GM19043 (cell line): Measurements from ENCODE around the gene MLYCD.

ENCODE experiments used
- ATAC-seq: cut with Tn5 transposase; IDR thresholded peaks from one replicate; pipeline ENCODE4 v1.9.1; 2021; ENCODE audit warnings: low read depth; ENCODE audit not compliant: unreplicated experiment

Gene MLYCD

GRCh38 chr16:83967838-83968305, 69.0 kb downstream of the MLYCD start, which contains the start of gene NECAB2:
NECAB2 (plus strand) TSS chr16:83968244; CDS start chr16:83968649, 405 bp downstream.
- ATAC-seq: no peak

DNA sequence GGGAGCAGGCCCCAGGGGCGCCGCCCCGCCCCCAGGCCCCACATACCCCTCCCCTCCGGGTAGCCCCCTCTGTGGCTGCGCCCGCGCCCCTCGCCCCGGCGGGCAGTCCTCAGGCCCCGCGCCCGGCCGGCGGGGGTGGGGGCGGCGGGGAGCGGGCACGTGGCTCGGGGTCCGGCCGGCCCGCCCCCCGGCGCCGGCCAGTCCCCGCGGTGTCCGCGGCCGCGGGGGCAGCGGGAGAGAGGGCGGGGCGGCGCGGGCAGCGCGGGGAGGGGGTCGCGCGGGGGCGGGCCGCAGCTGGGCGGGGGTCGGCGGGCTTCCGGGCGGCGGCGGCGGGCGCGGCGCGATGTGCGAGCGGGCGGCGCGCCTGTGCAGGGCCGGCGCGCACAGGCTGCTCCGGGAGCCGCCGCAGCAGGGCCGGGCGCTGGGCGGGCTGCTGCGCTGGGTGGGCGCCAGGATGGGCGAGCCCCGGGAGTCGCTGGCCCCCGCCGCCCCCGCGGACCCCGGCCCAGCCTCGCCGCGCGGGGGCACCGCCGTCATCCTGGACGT, 69.5 kb downstream of the MLYCD start:
- no peak for ATAC-seq

DNA sequence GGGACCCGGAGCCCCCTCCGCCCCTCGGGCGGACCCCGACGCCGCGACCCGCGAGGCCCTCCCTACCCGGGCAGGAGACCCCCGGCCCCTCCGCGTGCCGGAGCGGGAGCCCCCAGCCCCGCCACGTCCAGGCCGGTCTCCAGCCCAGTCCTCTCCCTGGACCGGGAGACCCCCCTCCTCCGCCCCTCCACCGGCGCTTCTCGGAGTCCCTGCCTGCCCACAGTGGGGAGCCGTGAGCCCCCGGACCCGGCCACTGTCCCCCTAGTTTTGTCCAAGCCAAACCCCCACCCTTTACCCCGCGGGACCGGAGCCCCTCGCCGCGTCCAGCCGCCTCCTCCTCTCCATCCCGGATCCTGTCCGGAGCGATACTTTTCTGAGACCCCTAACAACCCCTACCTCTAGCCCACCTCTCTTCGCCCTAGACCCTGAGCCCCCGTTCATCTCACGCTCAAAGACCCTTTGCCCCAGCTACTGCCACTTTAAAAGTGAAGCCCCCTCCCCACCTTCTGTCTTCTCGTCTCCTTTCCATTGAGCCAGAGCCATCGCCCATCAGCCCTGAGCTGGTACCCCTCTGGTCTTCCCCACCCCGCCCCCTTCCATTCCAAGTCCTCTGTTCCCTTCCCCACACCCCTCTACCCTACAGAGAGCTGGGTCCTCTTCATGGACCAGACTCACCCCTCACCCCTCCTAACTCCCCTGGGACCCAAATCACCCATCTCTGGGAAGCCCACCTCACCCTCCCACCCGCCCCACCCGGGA, 70.2 kb downstream of the MLYCD start:
- ATAC-seq: no peak

DNA sequence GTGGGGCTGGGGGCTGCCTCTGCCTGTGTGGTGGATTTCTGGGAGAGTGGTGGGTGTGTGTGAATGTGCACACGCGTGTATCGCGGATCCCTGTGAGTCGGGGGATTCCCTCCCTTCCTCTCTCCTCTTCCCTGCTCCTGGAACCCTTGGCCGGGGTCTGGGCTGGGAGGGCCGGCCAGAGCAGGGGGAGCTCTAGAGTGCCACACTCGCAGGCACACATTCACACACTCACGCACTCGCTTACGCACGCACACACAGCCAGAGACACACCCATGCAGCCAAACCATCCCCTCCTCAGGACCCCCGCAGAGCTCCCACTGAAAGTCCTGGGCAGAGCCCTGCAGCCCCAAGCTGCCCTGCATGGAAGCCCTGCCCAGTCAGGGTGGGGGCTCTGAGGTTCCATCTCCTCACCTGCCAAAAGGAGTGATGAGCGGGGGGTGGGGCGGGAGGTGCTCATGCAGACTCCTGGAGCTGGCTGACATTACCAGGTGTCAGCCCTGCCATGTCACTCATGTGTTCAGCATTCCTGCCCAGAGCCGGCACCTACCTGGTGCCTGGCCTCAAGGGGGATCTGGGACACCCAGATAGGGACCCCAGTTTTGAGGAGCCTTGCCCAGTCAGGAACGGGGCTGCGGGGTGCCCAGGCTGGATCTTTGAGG, 71.0 kb downstream of the MLYCD start:
- ATAC-seq: no peak

DNA sequence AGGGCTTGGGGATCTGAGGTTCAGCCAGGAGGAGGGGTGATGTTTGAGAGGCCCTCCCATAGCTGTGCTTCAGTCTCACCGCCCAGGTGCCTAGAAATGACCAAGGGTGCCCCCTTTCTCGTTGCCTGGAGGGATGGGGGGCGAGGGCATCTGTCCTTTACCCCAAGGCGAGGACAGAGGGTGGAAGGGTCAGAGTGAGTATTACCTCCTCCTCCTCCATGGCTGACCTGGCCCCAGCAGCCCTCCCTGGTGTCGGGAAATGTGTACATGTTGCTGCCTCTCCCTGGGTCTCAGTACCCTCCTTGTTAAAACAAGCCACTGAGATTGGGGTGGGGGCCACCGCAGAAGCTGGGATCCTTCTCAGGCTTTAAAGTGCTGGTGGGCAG, 71.5 kb downstream of the MLYCD start:
- ATAC-seq: no peak

DNA sequence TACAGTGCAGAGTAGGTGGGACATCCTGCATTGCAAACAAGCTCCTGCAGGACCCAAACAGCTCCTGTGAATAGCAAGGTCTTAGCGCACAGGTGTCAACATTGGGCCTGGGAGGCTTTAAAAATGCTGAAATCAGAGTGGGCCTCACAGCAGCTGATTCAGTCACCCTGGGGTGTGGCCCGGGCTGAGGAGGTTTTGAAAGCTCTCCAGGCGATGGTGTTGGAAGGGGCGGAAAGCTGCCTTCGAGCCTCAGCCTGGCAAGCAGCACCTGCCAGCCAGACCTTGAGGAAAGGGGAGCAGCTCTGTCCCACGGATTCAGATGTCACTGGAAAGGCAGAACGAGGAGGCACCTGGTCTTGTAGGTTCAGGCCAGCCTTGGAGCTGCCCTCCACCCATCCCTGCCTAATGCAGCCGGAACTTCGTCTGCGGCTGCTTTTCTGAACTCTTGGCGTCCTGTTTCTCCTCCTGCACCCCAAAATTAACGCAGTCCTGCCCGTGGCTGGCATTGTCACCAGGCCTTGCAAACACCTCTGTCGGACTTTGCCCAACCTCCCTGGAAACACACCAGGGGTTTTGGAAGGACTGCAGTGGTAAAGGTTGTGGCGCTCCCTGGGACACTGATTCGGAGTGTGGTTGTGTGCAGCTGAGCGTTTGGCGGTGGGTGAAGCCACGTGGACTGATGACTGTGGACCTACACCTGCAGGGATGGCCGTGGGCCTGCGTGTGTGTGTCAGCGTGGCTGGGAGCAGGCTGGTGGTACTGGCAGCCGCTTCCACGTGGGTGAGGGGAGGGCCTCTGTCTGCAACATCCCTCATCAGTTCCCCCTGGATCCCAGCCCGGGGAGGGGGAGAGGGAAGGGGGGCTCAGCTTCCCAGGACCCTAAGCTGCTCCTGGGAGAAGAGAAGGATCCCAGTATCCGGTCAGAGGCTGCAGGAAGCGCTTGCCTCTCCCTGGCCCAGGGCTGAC, 72.5 kb downstream of the MLYCD start:
- no peak for ATAC-seq

DNA sequence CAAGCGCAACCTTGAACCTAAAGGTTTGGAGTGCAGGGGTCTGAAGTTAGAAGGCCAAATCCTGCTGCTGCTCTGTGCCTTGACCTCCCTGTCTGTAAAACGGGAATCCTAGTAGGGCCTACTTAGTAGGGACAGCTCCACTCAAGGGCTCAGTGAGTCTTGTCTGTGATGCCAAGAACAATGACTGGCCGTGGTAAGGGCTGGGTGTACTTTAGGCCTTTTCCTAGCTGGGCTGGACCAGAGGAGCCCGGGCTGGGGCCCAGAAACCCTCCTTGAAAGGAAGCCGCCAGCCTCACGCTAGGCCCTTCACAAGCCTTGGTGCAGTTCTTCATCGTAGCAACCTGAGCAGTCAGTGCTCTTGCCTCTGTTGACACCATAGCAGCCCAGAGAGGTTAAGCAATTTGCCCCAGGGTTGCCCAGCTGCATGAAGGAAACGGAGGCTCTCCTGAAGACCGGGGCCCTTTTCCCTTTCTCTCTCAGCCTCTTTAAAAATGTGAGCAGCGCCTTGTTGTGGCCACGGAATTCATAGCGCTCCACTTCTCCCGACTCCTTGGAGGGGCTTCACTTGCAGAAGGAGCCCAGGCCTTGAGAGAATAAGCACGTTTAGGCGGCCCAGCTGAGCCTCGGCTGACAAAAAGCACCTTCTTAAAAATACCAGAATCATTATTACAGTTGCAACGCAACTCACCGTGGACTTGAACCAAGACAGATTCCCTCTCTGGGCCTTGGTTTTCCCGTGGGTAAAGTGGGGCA, 73.5 kb downstream of the MLYCD start:
- ATAC-seq: no peak

- ATAC-seq: no peak
Measured at GRCh38 chr16:83973077-83973476, 74.2 kb downstream of the MLYCD start.

GRCh38 chr16:83973581-83974385, 74.9 kb downstream of the MLYCD start:
- ATAC-seq: no peak

DNA sequence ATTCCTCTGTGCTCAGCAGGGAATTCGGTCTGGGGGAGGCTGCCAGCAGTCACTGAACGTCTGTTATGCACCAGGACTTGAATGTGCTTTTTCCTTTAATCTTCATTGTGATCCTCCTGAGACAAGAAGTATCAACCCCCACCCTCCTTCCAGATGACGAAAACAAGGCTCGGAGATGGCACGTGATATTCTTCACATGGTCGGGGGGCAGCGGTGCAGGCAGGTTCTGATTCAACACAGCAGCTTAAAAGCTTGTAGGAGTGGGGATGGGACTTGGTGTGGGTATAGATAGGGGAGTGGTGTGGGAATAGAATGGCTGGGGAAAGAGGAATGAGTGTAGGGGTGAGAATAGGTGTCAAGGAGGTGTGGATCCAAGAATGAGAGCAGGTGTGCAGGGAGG, 75.6 kb downstream of the MLYCD start:
- no peak for ATAC-seq

GRCh38 chr16:83975590-83976260, 76.8 kb downstream of the MLYCD start:
- ATAC-seq: no peak
